Measurements from ENCODE around the gene SPATA7.

SPATA7 gene

GRCh38 chr14:88468406-88468805, 82.9 kb downstream of the SPATA7 start:
- no peaks in the 10 kb centered on the region for H3K9me3 ChIP-seq (ENCODE audit: severe bottlenecking)
- no peak overlapping the region for H3K27ac ChIP-seq
- DNase-seq = no peak
- TF ChIP-seq CTCF (IDR thresholded peaks at IDR 0.05; ENCODE audit: low read depth, low read length) = no peak
- H3K4me3 ChIP-seq (ENCODE audit: low read depth, low read length) = no peak overlapping the region
- H3K36me3 ChIP-seq = peaks cover 71% of the 10 kb centered on the region
- no peaks in the 10 kb centered on the region for H3K27me3 ChIP-seq (ENCODE audit: insufficient read depth, low read depth, severe bottlenecking)

- Histone ChIP-seq H3K4me3 (ENCODE audit: low read depth, low read length) (no peak overlapping the region), H3K36me3 (peaks cover 83% of the 10 kb centered on the region)
- no peak for DNase-seq
Measured at GRCh38 chr14:88470542-88471440, 85.3 kb downstream of the SPATA7 start.

GRCh38 chr14:88473791-88474190, 88.3 kb downstream of the SPATA7 start:
- no peak for DNase-seq
- no peak for TF ChIP-seq CTCF (IDR thresholded peaks at IDR 0.05; ENCODE audit: low read depth, low read length)
- H3K27ac ChIP-seq = no peak overlapping the region
- no peaks in the 10 kb centered on the region for H3K9me3 ChIP-seq (ENCODE audit: severe bottlenecking)
- H3K4me3 ChIP-seq (ENCODE audit: low read depth, low read length) = no peak overlapping the region
- peaks cover 84% of the 10 kb centered on the region for H3K36me3 ChIP-seq
- H3K27me3 ChIP-seq (ENCODE audit: insufficient read depth, low read depth, severe bottlenecking) = no peaks in the 10 kb centered on the region

More at GRCh38 chr14:88470542-88471440, 85.3 kb downstream of the SPATA7 start:
- H3K9me3 ChIP-seq (ENCODE audit: severe bottlenecking) = no peaks in the 10 kb centered on the region
- no peaks in the 10 kb centered on the region for H3K27me3 ChIP-seq (ENCODE audit: insufficient read depth, low read depth, severe bottlenecking)
- H3K27ac ChIP-seq = no peak overlapping the region
- TF ChIP-seq CTCF (IDR thresholded peaks at IDR 0.05; ENCODE audit: low read depth, low read length) = no peak

- Histone ChIP-seq H3K27ac (no peak overlapping the region), H3K36me3 (peaks cover 77% of the 10 kb centered on the region), H3K27me3 (ENCODE audit: insufficient read depth, low read depth, severe bottlenecking) (no peaks in the 10 kb centered on the region), H3K9me3 (ENCODE audit: severe bottlenecking) (no peaks in the 10 kb centered on the region), H3K4me3 (ENCODE audit: low read depth, low read length) (no peak overlapping the region)
- no peak for TF ChIP-seq CTCF (IDR thresholded peaks at IDR 0.05; ENCODE audit: low read depth, low read length)
- no peak for DNase-seq
Measured at GRCh38 chr14:88476214-88476774, 90.8 kb downstream of the SPATA7 start.

- H3K9me3 ChIP-seq (ENCODE audit: severe bottlenecking) = no peaks in the 10 kb centered on the region
- DNase-seq = no peak
- H3K27me3 ChIP-seq (ENCODE audit: insufficient read depth, low read depth, severe bottlenecking) = no peaks in the 10 kb centered on the region
- no peak for TF ChIP-seq CTCF (IDR thresholded peaks at IDR 0.05; ENCODE audit: low read depth, low read length)
- H3K36me3 ChIP-seq = peaks cover 77% of the 10 kb centered on the region
- no peak overlapping the region for H3K4me3 ChIP-seq (ENCODE audit: low read depth, low read length)
- no peak overlapping the region for H3K27ac ChIP-seq
Measured at GRCh38 chr14:88476825-88477224, 91.4 kb downstream of the SPATA7 start.
